Activated CD8-positive, alpha-beta memory T cell treated with anti-CD3 and anti-CD28 coated beads for 1 hour (primary cell): ENCODE results near the gene ZDHHC16.
"Not testable (repeated sequence)": the region's sequence is repeated elsewhere in the genome, so short reads cannot be mapped to it uniquely, and the experiment has no call there.

Experiments
- DNase-seq, 2 donors: peaks; one replicate each; pipeline ENCODE4 v3.0.0-alpha.2; 2020; ENCODE audit warnings: low read depth in 1 of 2; ENCODE audit errors: extremely low read depth in 1 of 2

ZDHHC16 gene

GRCh38 chr10:97475936-97476594 lies 30.1 kb downstream of the ZDHHC16 start:
- no peak for DNase-seq

DNA sequence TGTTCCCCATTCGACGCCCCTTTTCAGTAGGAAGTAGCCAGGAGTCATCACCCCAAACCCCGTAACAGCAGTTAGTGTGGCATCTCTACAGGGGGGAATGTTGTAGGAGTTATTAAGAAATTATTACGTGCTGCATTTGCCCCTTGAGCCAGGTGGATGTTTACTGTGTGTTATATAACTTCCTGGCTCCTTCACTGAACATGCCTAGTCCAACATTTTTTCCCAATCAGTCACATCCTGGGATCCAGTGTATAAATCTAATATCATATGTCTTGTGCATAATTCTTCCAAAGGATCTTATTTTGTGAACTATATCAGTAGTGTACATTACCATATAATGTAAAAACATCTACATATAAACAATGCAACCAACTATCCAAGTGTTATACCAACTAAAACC lies 33.4 kb downstream of the ZDHHC16 start:
- DNase-seq, result not testable (repeated sequence)

- DNase-seq, result no peak
Observed at GRCh38 chr10:97479939-97480338, 34.0 kb downstream of the ZDHHC16 start.

DNA sequence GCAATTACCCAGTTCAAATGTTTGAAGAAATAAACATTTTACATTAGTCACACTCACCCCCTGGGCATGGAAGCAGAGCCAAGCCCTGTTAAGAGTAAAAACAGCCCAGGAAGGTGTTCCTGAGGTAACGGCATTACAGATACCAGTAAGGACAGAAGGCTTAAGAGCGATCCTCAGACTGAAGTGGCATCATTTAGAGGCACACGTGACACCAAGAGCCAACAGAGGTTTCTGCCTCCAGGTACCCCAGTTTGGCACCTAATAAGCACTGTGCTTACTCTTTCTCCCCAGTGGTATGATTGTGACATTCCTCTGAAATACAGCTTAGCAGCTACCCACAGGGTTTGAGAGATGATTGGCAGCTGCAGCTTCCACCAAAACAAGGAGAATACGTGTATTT lies 35.1 kb downstream of the ZDHHC16 start:
- DNase-seq, result no peak

- no peak for DNase-seq
Observed at GRCh38 chr10:97482381-97482780, 36.4 kb downstream of the ZDHHC16 start.

GRCh38 chr10:97483506-97483905 lies 37.5 kb downstream of the ZDHHC16 start:
- DNase-seq, result no peak

DNA sequence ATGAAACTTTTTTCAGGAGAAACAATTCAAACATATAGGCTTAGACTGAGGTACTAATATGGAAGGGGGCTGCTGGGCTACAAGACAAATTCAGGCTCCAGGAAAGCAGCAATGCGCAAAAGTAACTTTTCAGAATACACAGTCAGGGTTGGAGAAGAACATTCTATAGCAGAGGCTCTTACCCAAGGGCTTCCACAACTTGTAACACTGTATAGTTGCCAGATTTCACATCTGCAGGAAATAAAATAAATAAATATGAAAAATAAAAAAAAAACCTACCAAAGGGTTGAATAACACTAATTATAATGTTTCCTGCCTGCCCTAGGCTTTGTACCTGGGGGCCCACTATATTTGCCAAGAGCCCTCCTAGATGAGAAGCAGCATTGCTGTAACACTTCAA lies 37.9 kb downstream of the ZDHHC16 start:
- no peak for DNase-seq

- no peak for DNase-seq
Observed at GRCh38 chr10:97485647-97486281, 39.8 kb downstream of the ZDHHC16 start.

- no peak for DNase-seq
Observed at GRCh38 chr10:97490592-97490991, 44.6 kb downstream of the ZDHHC16 start.

- no peak for DNase-seq
Observed at GRCh38 chr10:97494151-97494550, 48.2 kb downstream of the ZDHHC16 start.

DNA sequence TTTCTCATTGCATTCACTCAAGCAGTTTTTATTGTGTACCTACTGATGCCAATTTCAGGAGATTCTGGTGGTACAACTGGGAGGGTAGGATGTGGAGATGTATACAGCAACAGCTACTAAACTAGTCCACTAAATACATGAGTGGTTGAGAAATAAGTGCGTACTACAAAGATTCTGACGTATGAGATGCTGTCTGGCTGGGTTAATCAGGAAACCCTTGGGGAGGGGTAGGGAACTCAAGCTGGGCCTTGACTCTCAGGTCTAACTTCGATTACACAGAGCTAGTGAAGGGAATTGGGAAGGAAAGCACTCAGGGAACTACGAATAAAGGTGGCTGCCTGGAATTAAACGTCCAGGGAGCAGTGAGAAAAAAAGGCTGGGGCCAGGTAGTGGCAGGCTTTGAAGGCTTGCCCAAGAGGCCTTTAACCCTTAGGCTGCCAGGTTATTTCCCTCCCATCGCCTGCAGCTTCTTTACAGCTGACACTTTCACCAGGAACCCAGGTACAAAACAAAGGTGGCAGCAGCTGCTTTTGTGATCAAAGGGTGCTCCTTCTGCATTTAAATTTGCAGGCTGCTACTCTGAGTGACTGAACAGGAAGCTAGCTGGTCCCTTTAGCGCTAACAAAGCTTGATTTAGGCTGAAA lies 49.0 kb downstream of the ZDHHC16 start:
- no peak for DNase-seq

DNA sequence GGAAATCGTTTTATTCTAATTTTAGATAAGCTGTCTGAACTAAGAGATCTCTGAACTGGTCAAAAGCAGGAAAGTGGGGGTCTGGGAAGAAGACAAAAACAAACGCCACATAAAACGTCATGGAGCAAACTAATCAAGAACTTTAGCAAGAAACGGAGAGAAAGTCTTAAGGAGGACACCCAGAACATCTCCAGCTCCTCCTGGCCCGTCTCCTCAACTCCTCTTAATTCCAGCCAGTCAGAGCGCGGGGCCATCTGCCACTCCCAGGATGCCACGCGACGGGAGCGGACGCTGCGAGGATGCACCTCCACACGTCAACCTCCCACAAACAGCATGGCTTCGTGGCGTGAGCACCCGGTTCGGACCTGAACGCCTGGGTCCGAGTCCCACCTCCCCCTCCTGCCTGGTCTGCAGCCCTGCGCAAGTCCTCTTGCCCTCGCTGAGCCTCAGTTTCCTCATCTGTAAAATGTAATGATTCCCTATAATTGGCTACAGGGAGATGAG lies 51.6 kb downstream of the ZDHHC16 start:
- peak; percentile 19 to 41 for DNase-seq

GRCh38 chr10:97498076-97498840 lies 52.3 kb downstream of the ZDHHC16 start, which contains the start of gene MMS19:
Gene MMS19, minus strand, starts transcription at chr10:97498422. Its CDS starts 38 bp downstream, at chr10:97498384.
- DNase-seq, result peak; percentile 94 to 100

DNA sequence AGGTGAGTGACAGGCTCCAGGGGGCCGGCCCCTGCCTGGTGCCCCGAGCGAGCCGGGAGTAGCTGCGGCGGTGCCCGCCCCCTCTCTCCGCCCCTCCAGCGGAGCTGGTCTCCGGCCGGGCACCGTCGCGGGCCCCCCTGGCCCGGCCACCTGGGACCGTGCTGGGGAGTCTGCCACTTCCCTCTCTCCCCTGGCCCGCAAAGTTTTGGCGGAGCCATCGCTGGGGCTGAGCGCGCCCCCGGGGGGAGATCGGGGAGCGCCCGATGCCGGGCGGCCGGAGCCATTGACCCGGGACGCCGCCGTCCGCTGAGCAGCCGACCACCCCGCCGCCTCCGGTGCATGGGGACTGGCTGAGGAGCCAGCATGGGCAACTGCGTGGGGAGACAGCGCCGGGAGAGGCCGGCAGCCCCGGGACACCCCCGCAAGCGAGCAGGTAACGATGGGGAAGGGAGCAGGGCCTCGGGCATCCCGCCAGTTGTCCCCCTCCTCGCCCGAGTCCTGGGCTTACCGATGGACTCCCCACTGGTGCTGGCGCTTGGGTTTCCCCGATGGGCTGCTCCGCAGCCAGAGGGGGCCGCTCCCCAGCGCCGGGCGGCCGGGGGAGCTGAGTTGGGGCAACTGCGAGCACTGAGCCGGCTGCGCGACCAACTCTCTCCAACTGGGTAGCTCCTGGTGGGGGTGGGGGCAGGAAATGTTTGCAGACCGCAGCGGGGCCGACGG lies 53.0 kb downstream of the ZDHHC16 start, which contains the start of gene UBTD1:
TSS of gene UBTD1 (plus strand) at position 84 of the 720 bp plus-strand sequence. CDS start at position 364, 280 bp downstream.
- peak in 1 of 2 donors; percentile 19 for DNase-seq

- DNase-seq, result no peak
Observed at GRCh38 chr10:97499561-97500296, 53.8 kb downstream of the ZDHHC16 start.

DNA sequence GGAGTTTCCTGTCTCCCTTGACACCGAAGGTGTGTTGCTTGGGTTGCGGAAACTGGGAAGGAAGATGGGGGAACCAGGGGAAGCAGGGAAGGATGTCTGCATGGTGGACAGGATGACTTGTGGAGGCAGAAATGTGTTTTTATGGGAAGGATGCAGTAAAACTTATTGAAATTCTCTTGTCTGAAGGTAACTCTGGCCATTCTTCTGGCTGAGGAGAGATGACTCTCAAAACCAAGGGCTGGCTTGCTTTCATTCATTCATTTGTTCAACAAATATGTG lies 54.3 kb downstream of the ZDHHC16 start:
- DNase-seq, result no peak

DNA sequence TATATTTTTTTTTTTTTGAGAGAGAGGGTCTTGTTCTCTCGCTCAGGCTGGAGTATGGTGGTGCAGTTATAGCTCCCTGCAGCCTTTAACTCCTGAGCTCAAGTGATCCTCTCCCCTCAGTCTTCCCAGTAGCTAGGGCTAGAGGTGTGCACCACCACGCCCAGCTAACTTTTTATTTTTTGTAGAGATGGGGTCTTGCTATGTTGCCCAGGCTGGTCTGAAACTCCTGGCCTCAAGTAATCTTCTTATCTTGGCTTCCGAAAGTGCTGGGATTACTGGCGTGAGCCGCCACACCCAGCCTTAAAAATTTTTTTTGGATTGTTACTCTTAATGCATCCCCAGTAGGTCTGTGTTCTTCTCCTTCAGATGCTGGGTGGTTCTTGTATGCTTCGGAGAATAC lies 56.9 kb downstream of the ZDHHC16 start:
- no peak for DNase-seq

GRCh38 chr10:97503406-97503805 lies 57.4 kb downstream of the ZDHHC16 start:
- DNase-seq, result no peak

DNA sequence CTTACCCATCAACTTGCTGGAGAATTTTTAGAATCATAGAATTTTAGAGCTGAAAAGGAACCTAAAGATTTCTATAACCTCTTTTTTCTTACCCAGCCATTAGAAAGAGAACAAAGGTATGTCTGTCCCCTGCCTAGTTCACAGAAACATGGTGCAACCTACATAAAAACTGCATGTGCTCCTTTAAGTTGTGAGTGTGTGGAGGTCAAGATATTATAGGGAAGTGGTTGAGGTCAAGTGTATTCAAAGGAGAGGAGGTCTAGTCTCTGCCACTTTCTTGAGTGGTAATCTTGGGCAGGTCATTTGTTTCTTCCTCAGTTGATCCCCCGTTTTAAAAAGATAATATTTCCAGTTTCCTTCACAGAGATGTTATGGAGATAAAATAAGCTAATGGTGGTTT lies 59.2 kb downstream of the ZDHHC16 start:
- DNase-seq, result no peak
